Hematopoietic multipotent progenitor cell treated with erythropoietin and hydrocortisone succinate and interleukin-3 and kit ligand, for 15 days (in vitro differentiated cells): ENCODE measurements around the gene LRRC3C.

Experiments used
- DNase-seq: peaks from one replicate; pipeline ENCODE4 v3.0.0-alpha.2; 2015; ENCODE audit warnings: low spot score

Gene LRRC3C

GRCh38 chr17:39950871-39951348 lies 23.4 kb downstream of the LRRC3C start:
- no peak for DNase-seq

DNA sequence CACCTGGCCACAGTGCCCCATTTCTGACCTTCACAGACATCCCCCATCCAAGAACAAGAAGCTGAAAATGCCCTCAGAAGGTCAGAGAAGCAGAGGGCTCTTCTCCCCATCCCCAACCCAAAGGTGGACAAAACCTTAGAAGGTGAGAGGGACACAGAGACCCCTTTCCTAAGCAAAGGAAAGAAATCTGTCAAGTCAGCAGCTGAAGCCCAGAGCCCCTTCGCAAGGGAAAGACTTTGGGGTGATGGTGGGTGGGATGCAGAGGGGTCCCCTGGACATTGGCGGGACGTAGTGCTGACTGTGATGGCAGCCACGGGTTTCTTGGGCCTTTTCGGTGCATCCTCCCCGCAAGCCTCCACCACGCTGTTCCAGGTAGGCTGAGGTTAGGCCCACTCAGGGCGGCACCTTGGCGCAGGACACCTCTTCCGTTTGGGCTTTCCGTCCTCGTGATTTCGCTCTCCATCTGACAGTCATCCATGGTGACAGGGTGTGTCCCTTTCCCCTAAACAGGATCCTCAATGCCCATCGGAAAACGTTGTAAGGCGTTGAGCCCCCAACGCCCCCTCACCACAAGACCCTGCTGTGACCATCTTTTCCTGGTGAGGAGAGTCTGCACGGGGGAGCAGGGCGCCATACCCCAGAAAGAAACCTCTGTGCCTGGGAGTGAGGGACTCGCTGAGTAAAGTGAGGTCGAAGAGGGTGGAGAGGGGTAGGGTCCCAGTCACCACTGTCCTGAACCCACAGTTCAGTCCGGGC lies 24.6 kb downstream of the LRRC3C start:
- no peak for DNase-seq

- peak; percentile 94 for DNase-seq
These were observed 25.3 kb downstream of the LRRC3C start for GRCh38 chr17:39952680-39953470.

GRCh38 chr17:39953471-39953888 lies 25.9 kb downstream of the LRRC3C start:
- no peak for DNase-seq

DNA sequence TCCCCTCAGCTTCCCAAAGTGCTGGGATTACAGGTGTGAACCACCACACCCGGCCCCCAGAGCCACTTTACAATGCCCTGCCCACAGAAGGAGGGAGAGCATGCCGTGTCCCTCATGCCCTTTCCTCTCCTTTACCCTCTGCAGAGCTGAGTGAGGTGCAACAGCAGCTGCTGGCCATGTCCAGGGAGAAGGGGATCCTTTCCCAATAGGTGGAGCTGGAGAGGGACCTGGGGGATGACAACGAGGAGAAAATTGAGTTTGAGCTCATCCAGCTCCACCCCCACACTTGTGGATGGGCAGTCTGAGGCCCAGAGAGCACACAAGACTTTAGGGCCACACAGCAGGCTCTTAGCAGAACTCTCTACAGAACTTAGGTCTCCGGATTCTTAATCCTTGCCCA lies 27.3 kb downstream of the LRRC3C start:
- no peak for DNase-seq

GRCh38 chr17:39955726-39956225 lies 28.2 kb downstream of the LRRC3C start:
- DNase-seq: no peak

- no peak for DNase-seq
These were observed 33.1 kb downstream of the LRRC3C start for GRCh38 chr17:39960524-39961041.

GRCh38 chr17:39962642-39963220 lies 35.2 kb downstream of the LRRC3C start, which contains the start of gene GSDMA:
Gene GSDMA (plus strand): TSS chr17:39963004. CDS start chr17:39965688, 2,684 bp downstream.
- DNase-seq: no peak

- DNase-seq: no peak
These were observed 36.3 kb downstream of the LRRC3C start for GRCh38 chr17:39963829-39964228.

GRCh38 chr17:39965017-39965699 lies 37.6 kb downstream of the LRRC3C start:
- no peak for DNase-seq

- no peak for DNase-seq
These were observed 39.2 kb downstream of the LRRC3C start for GRCh38 chr17:39966771-39967170.

DNA sequence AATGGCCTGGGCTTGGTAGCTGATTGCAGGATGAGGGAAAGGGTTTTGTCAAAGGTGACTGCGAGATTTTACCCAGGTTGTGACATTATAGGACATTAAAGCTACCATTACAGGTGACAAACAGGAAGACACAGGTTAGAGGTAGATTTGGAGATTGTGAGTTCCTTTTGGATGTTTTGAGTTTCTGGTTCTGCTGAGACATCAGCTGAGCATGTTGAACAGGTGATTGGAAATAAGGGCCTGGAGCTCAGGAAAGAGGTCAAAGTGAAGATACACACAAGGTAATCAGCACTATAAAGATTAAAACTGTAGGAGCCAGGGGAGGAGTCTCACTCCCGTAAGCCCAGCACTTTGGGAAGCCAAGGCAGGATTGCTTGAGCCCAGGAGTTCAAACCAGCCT lies 41.2 kb downstream of the LRRC3C start:
- no peak for DNase-seq

DNA sequence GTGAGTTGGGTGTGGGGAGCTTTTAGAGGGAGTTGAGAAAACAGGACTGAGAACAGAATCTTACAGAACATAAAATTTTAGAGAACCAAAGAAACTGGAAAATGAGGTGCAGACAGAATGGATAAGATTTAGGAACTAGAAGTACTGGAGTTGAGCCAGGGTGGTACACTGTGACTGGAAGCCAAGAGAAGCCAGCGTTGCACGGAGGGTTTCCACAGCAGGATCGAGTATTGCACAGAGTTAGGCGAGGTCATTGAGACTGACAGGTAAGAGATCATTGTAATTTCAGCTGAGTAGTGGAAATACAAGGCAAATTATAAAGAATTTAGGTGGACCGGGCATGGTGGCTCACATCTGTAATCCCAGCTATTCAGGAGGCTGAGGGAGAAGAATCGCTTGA lies 41.8 kb downstream of the LRRC3C start:
- DNase-seq: no peak

- DNase-seq: no peak
These were observed 42.7 kb downstream of the LRRC3C start for GRCh38 chr17:39970157-39970692.

GRCh38 chr17:39971076-39971603 lies 43.6 kb downstream of the LRRC3C start:
- DNase-seq: no peak

- no peak for DNase-seq
These were observed 44.7 kb downstream of the LRRC3C start for GRCh38 chr17:39972271-39972670.

GRCh38 chr17:39973496-39973895 lies 46.0 kb downstream of the LRRC3C start:
- DNase-seq: no peak

DNA sequence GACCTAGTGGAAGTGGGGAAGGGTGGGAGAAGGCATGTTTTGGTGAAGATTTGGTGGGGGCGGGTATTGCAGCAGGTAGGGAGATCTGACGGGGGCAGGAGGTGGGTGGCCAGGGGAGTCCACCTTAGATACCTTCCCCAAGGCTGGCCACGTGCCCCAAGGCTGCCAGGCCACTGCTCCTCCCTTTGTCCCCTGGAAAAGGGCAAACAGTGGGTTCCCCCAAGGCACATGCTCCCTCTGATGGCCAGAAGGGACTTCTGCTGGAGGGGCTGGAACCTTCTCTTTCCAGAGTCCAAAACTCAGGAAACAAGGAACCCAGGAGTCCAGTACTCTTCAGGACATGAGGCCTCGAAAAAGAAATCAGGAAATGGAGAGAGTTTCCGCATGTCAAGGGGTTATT lies 46.9 kb downstream of the LRRC3C start:
- no peak for DNase-seq

GRCh38 chr17:39975801-39976200 lies 48.3 kb downstream of the LRRC3C start:
- DNase-seq: no peak

DNA sequence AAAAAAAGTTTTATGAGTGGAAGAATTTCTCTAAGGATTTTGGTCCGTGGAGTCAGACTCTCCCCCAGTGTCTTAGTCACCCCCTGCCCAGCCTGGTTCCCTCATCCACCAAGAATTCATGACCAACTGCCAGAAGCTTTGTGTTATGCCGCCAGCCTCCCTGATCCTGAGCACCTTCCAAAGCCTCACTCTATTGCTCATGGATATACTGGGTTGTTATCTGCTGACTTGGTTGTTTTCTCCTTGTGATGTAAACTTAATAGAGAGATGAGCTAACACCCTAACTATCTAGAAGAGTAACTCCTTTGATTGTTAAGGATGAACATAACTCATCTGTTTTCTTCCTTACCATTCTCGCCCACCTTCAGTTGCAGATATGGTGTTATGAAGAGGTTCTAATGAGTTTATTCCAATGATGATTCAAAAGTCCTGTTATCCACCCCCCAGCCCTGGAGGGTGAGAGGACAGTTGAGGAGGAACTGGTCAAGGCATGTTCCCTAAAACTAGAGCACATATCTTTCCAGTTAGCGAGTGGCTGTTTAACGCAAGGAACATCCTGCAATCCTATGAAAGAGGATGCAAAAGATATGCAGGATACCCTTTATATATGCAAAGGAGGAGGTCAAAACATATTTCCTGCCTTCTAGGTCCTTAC lies 51.6 kb downstream of the LRRC3C start:
- no peak for DNase-seq

GRCh38 chr17:39979893-39980350 lies 52.4 kb downstream of the LRRC3C start:
- no peak for DNase-seq
